H1 (cell line): ENCODE data around the gene DDX53. TPM values are rescaled to one million over a fixed set of nuclear protein-coding genes. Genes with fewer than 3 reads are reported as not detected.

Experiments
- CTCF ChIA-PET: fragments of 300-600 bp; sonication (Branson Sonifier 250); formaldehyde crosslinking; loops from one replicate; lab custom pipeline; 2021; ENCODE audit not compliant: partially characterized antibody; lab: Charles Lee
- POLR2A ChIA-PET: fragments of 300-600 bp; sonication (Branson Sonifier 250); formaldehyde crosslinking; loops from one replicate; lab custom pipeline; 2021; ENCODE audit warnings: inconsistent platforms; ENCODE audit not compliant: partially characterized antibody; lab: Charles Lee
- DNase-seq, 2 experiments: peaks; one replicate each; pipeline versions ENCODE4 v3.0.0 to v3.0.0-alpha.2; 2010 to 2022; ENCODE audit warnings: low spot score in 2 of 2, low read depth in 1 of 2, mixed read lengths in 1 of 2
- FAIRE-seq: peaks from 2 replicates; lab custom pipeline; 2011; peaks lifted over from hg19 to GRCh38; lab: Jason Lieb, UNC
- H2AFZ ChIP-seq: 2 replicates; pipeline ENCODE4 v1.8.1; 2012; ENCODE audit warnings: low read length, inconsistent platforms
- H2AK5ac ChIP-seq: 2 replicates; pipeline ENCODE4 v1.6.1; 2013; ENCODE audit warnings: low read depth, low read length
- H2BK120ac ChIP-seq: replicated peaks from 2 replicates; pipeline ENCODE3; 2013; ENCODE audit warnings: low read depth, low read length, inconsistent platforms
- H2BK12ac ChIP-seq: 2 replicates; pipeline ENCODE4 v1.6.1; 2013; ENCODE audit warnings: low read depth, low read length
- H2BK15ac ChIP-seq: 2 replicates; pipeline ENCODE4 v1.6.1; 2013; ENCODE audit warnings: low read length
- H2BK20ac ChIP-seq: 2 replicates; pipeline ENCODE4 v1.6.1; 2013; ENCODE audit warnings: low read length
- H2BK5ac ChIP-seq: 2 replicates; pipeline ENCODE4 v1.6.1; 2013; ENCODE audit warnings: low read depth, low read length
- H3K14ac ChIP-seq: 2 replicates; pipeline ENCODE4 v1.6.1; 2013; ENCODE audit warnings: inconsistent platforms; ENCODE audit not compliant: insufficient read length
- H3K18ac ChIP-seq: 2 replicates; pipeline ENCODE4 v1.6.1; 2013; ENCODE audit warnings: low read length; ENCODE audit errors: extremely low read depth
- H3K23ac ChIP-seq: 2 replicates; pipeline ENCODE4 v1.6.1; 2013; ENCODE audit warnings: inconsistent platforms; ENCODE audit not compliant: insufficient read length
- H3K23me2 ChIP-seq: 2 replicates; pipeline ENCODE4 v1.6.1; 2013; ENCODE audit warnings: low read depth, low read length
- H3K27ac ChIP-seq: 2 replicates; pipeline ENCODE4 v1.6.1; 2011; ENCODE audit warnings: low read depth, low read length, inconsistent platforms
- H3K27me3 ChIP-seq, 4 experiments: replicated peaks in 1 of 4; 1 replicate in 1 of 4; 2 replicates in 3 of 4; pipeline versions ENCODE4 v1.6.1 to v1.8.1; 2011 to 2013; ENCODE audit warnings: low read length in 3 of 4, mild to moderate bottlenecking in 3 of 4, inconsistent platforms in 2 of 4, mixed read lengths in 2 of 4, moderate library complexity in 1 of 4; ENCODE audit not compliant: control insufficient read depth in 3 of 4, insufficient read depth in 3 of 4; ENCODE audit errors: extremely low read depth in 1 of 4
- H3K36me3 ChIP-seq, 4 experiments: 2 replicates each; pipeline versions ENCODE4 v1.6.1 to v1.8.1; 2011 to 2013; ENCODE audit warnings: mild to moderate bottlenecking in 4 of 4, low read length in 3 of 4, moderate library complexity in 2 of 4, control low read depth in 1 of 4, inconsistent platforms in 1 of 4; ENCODE audit not compliant: insufficient read depth in 4 of 4, control insufficient read depth in 2 of 4
- H3K4ac ChIP-seq: replicated peaks from 2 replicates; pipeline ENCODE3; 2013; ENCODE audit warnings: low read length, low read depth, mixed read lengths, inconsistent platforms; ENCODE audit not compliant: insufficient read length
- H3K4me1 ChIP-seq, 4 experiments: replicated peaks in 1 of 4; 1 replicate in 1 of 4; 2 replicates in 3 of 4; pipeline versions ENCODE4 v1.6.1 to v1.8.1; 2011 to 2013; ENCODE audit warnings: low read length in 3 of 4, inconsistent platforms in 2 of 4, mixed read lengths in 1 of 4; ENCODE audit not compliant: insufficient read depth in 4 of 4, control insufficient read depth in 3 of 4
- H3K4me2 ChIP-seq, 2 experiments: 2 replicates each; pipeline versions ENCODE4 v1.6.1 to v1.8.1; 2011 to 2013; ENCODE audit warnings: low read depth in 2 of 2, low read length in 2 of 2, control low read depth in 1 of 2, inconsistent platforms in 1 of 2, mild to moderate bottlenecking in 1 of 2; ENCODE audit not compliant: insufficient read depth in 1 of 2
- H3K4me3 ChIP-seq, 4 experiments: fragments of 200-600, 300-600 bp in 1 of 4; sonication (generic), shearing (Covaris generic), sonication (Bioruptor Twin) in 1 of 4; 2 replicates each; pipeline versions ENCODE4 v1.5.1 to v1.8.1; 2011 to 2016; ENCODE audit warnings: low read length in 4 of 4, low read depth in 3 of 4, control low read depth in 2 of 4, inconsistent platforms in 2 of 4, mild to moderate bottlenecking in 2 of 4, mixed read lengths in 1 of 4, moderate library complexity in 1 of 4; ENCODE audit not compliant: insufficient read depth in 2 of 4; ENCODE audit errors: extremely low read depth in 1 of 4
- H3K56ac ChIP-seq: replicated peaks from 2 replicates; pipeline ENCODE3; 2013; ENCODE audit warnings: low read depth, mild to moderate bottlenecking, mixed read lengths, low read length, inconsistent platforms; ENCODE audit not compliant: insufficient read length
- H3K79me1 ChIP-seq: 2 replicates; pipeline ENCODE4 v1.6.1; 2013; ENCODE audit warnings: low read depth, low read length, control low read depth
- H3K79me2 ChIP-seq, 2 experiments: 2 replicates each; pipeline versions ENCODE4 v1.6.1 to v1.8.1; 2012 to 2013; ENCODE audit warnings: low read length in 2 of 2, mild to moderate bottlenecking in 2 of 2, inconsistent platforms in 1 of 2; ENCODE audit not compliant: insufficient read depth in 2 of 2, control insufficient read depth in 1 of 2
- H3K9ac ChIP-seq, 4 experiments: replicated peaks in 1 of 4; 1 replicate in 1 of 4; 2 replicates in 3 of 4; pipeline versions ENCODE4 v1.6.1 to v1.8.1; 2011 to 2013; ENCODE audit warnings: low read depth in 3 of 4, low read length in 3 of 4, control low read depth in 2 of 4, mild to moderate bottlenecking in 2 of 4, moderate library complexity in 2 of 4, inconsistent platforms in 1 of 4; ENCODE audit errors: extremely low read depth in 1 of 4
- H3K9me3 ChIP-seq, 2 experiments: 2 replicates each; pipeline versions ENCODE4 v1.6.1 to v1.8.1; 2012 to 2013; ENCODE audit warnings: mild to moderate bottlenecking in 2 of 2, moderate library complexity in 2 of 2, control low read depth in 1 of 2, inconsistent platforms in 1 of 2, low read depth in 1 of 2, low read length in 1 of 2, mixed read lengths in 1 of 2; ENCODE audit not compliant: insufficient read depth in 2 of 2
- H4K20me1 ChIP-seq, 2 experiments: replicated peaks in 1 of 2; 2 replicates each; pipeline versions ENCODE3 to v1.8.1; 2011 to 2013; ENCODE audit warnings: inconsistent platforms in 2 of 2, low read length in 2 of 2, mild to moderate bottlenecking in 1 of 2; ENCODE audit not compliant: insufficient read depth in 2 of 2, control insufficient read depth in 1 of 2
- H4K5ac ChIP-seq: 2 replicates; pipeline ENCODE4 v1.6.1; 2013; ENCODE audit warnings: low read length, low read depth, mixed read lengths, inconsistent platforms; ENCODE audit not compliant: insufficient read length
- H4K8ac ChIP-seq: 2 replicates; pipeline ENCODE4 v1.8.0; 2013; ENCODE audit warnings: mild to moderate bottlenecking, moderate library complexity, low read length, inconsistent platforms; ENCODE audit not compliant: insufficient read depth; ENCODE audit errors: extremely low read depth
- H4K91ac ChIP-seq: replicated peaks from 2 replicates; pipeline ENCODE3; 2013; ENCODE audit warnings: low read length, mixed read lengths, inconsistent platforms; ENCODE audit not compliant: insufficient read length
- BRCA1 ChIP-seq: IDR thresholded peaks from 2 replicates; pipeline ENCODE4 v1.6.1; 2012; ENCODE audit warnings: low read depth, low read length, improper control_type of control experiment
- CBX8 ChIP-seq: fragments of 300-800, 300-1000 bp; sonication (generic); IDR thresholded peaks from 2 replicates; pipeline ENCODE4 v1.7.1; 2016; ENCODE audit warnings: low read depth, low read length, borderline replicate concordance
- CHD2 ChIP-seq: IDR thresholded peaks from 2 replicates; pipeline ENCODE4 v1.6.1; 2012; ENCODE audit warnings: low read length, improper control_type of control experiment
- EP300 ChIP-seq, 2 experiments: IDR thresholded peaks; 1 replicate in 1 of 2; 2 replicates in 1 of 2; pipeline ENCODE4 v1.6.1; 2011 to 2012; ENCODE audit warnings: low read depth in 2 of 2, low read length in 2 of 2, mild to moderate bottlenecking in 2 of 2, borderline replicate concordance in 1 of 2, inconsistent platforms in 1 of 2, moderate library complexity in 1 of 2
- GABPA ChIP-seq: IDR thresholded peaks from 2 replicates; pipeline ENCODE4 v1.6.1; 2011; ENCODE audit warnings: mild to moderate bottlenecking, low read length, moderate library complexity, borderline replicate concordance; ENCODE audit not compliant: insufficient read depth
- HDAC2 ChIP-seq, 2 experiments: fragments of 300-600 bp in 1 of 2; sonication (generic) in 1 of 2; IDR thresholded peaks; 2 replicates each; pipeline ENCODE4 v1.6.1; 2011 to 2012; ENCODE audit warnings: low read depth in 2 of 2, low read length in 2 of 2, mild to moderate bottlenecking in 2 of 2, moderate library complexity in 2 of 2, borderline replicate concordance in 1 of 2, inconsistent platforms in 1 of 2
- NRF1 ChIP-seq: IDR thresholded peaks from 2 replicates; pipeline ENCODE4 v1.6.1; 2011; ENCODE audit warnings: mild to moderate bottlenecking, low read depth, low read length, improper control_type of control experiment
- RFX5 ChIP-seq: IDR thresholded peaks from 2 replicates; pipeline ENCODE4 v1.6.1; 2011; ENCODE audit warnings: low read depth, low read length, improper control_type of control experiment, borderline replicate concordance
- RNF2 ChIP-seq: fragments of 200-900, 300-1000 bp; sonication (generic); IDR thresholded peaks from 2 replicates; pipeline ENCODE4 v1.7.1; 2016; ENCODE audit warnings: borderline replicate concordance, low read depth, mild to moderate bottlenecking, antibody characterized with exemption, low read length; ENCODE audit not compliant: poor library complexity, severe bottlenecking; ENCODE audit errors: missing control alignments
- SIRT6 ChIP-seq: IDR thresholded peaks from one replicate; pipeline ENCODE4 v1.7.1; 2012; ENCODE audit warnings: low read length, inconsistent platforms
- SP1 ChIP-seq: IDR thresholded peaks from 2 replicates; pipeline ENCODE4 v1.6.1; 2011; ENCODE audit warnings: low read depth, low read length
- SP2 ChIP-seq: IDR thresholded peaks from 2 replicates; pipeline ENCODE4 v1.6.1; 2012; ENCODE audit warnings: mild to moderate bottlenecking, low read length, inconsistent platforms
- WGBS, 2 experiments: shearing (Covaris generic) in 1 of 2; methylation state at CpG; one replicate each; pipeline versions ENCODE4 v1.1.6 to v1.1.7; 2013 to 2015; ENCODE audit warnings: low lambda C conversion rate in 2 of 2, mixed read lengths in 2 of 2, inconsistent platforms in 1 of 2, low coverage in 1 of 2, missing lambda C conversion rate in 1 of 2; ENCODE audit not compliant: insufficient replicate concordance in 2 of 2, insufficient coverage in 1 of 2, insufficient read length in 1 of 2; ENCODE audit errors: extremely low coverage in 1 of 2, missing lambda C conversion rate in 1 of 2; 5-methylcytosine and 5-hydroxymethylcytosine counted together
- polyA plus RNA-seq, 7 experiments: library from polyadenylated mRNA; depleted of rRNA in 3 of 7; stranded (reverse) in 5 of 7; unstranded in 2 of 7; fragments of >200 nt in 5 of 7; fragments of 200-250 nt in 2 of 7; gene quantifications; 1 replicate in 5 of 7; 2 replicates in 1 of 7; 4 replicates in 1 of 7; pipeline versions ENCODE4 v1.2.1 to v1.2.3, GENCODE V29; 2011 to 2013; ENCODE audit warnings: missing spikeins in 2 of 7, mixed read lengths in 2 of 7
- total RNA-seq: library from RNA; stranded (reverse); fragmentation: NEBNext Ultra II Directional; extraction: Animal tissue kit (Norgen Biotek cat#: 25700); gene quantifications from 2 replicates; pipeline ENCODE4 v1.2.1, GENCODE V29; 2021

DDX53 gene
- total and polyA plus RNA-seq, 2 of the 8 experiments (the other 6 are each of a cell fraction or from before 2014, with no cell fraction given): not detected

- Histone ChIP-seq H4K8ac (no peak overlapping the region), H2BK120ac (no peak overlapping the region), H4K5ac (no peak overlapping the region), H2BK12ac (no peak overlapping the region), H3K4me1 (no peaks in the 10 kb centered on the region), H3K4me3 (no peak overlapping the region), H3K56ac (no peak overlapping the region), H3K79me2 (no peaks in the 10 kb centered on the region), H3K36me3 (no peaks in the 10 kb centered on the region), H4K91ac (no peak overlapping the region), H2AK5ac (no peak overlapping the region), H3K23me2 (no peaks in the 10 kb centered on the region), H3K79me1 (no peaks in the 10 kb centered on the region), H3K4ac (no peak overlapping the region), H3K14ac (no peak overlapping the region), H3K4me2 (no peak overlapping the region), H2BK5ac (no peak overlapping the region), H3K27ac (no peak overlapping the region), H3K18ac (no peak overlapping the region), H2BK15ac (no peak overlapping the region), H2BK20ac (no peak overlapping the region), H2AFZ (no peak overlapping the region), H4K20me1 (no peaks in the 10 kb centered on the region), H3K27me3 (no peaks in the 10 kb centered on the region), H3K9ac (no peak overlapping the region), H3K23ac (no peak overlapping the region), H3K9me3 (no peaks in the 10 kb centered on the region)
- TF ChIP-seq SIRT6: no peak
- TF ChIP-seq CBX8: no peak
- TF ChIP-seq SP1: no peak
- no peak for TF ChIP-seq CHD2
- no peak for TF ChIP-seq HDAC2 (IDR thresholded peaks at IDR 0.05; ENCODE audit: borderline replicate concordance in 1 of 2, low read depth in 2 of 2, low read length in 2 of 2)
- no peak for TF ChIP-seq GABPA
- TF ChIP-seq NRF1: no peak
- no peak for TF ChIP-seq EP300 (IDR thresholded peaks at IDR 0.05; ENCODE audit: borderline replicate concordance in 1 of 2, low read depth in 2 of 2, low read length in 2 of 2)
- no peak for TF ChIP-seq RFX5
- TF ChIP-seq RNF2: no peak
- no peak for TF ChIP-seq BRCA1
- TF ChIP-seq SP2: no peak
- POLR2A ChIA-PET: no interaction called here
- DNase-seq (no peak), FAIRE-seq (no peak)
- CTCF ChIA-PET: no interaction called here
- WGBS, 2 experiments: 93% methylated on average over 2 of the region's 2 CpGs; no CpG with 5 or more reads in 1 of the 2 experiments
These were observed 36.6 kb upstream of the DDX53 start for GRCh38 chrX:22963196-22963595.
